Suprapubic skin (tissue), 4 donors: ENCODE data around the gene PRR15L.

ENCODE experiments used
- CTCF ChIP-seq, 2 donors: fragments of 200-600 bp in 1 of 2; fragments of 450-650 bp in 1 of 2; sonication (generic) in 1 of 2; IDR thresholded peaks; one replicate each; pipeline ENCODE4 v1.5.1; 2016 to 2019; ENCODE audit warnings: antibody characterized with exemption in 2 of 2, mild to moderate bottlenecking in 1 of 2, moderate library complexity in 1 of 2
- EP300 ChIP-seq: sonication (generic); formaldehyde crosslinking; IDR thresholded peaks from one replicate; pipeline ENCODE4 v1.6.1; 2017; ENCODE audit warnings: antibody characterized with exemption
- POLR2A ChIP-seq, 2 donors: fragments of 450-650 bp; IDR thresholded peaks; one replicate each; pipeline ENCODE4 v1.6.1; 2017; ENCODE audit warnings: antibody characterized with exemption in 2 of 2, mild to moderate bottlenecking in 2 of 2, moderate library complexity in 2 of 2
- POLR2AphosphoS5 ChIP-seq, 3 donors: sonication (generic); formaldehyde crosslinking; IDR thresholded peaks; one replicate each; pipeline ENCODE4 v1.6.1; 2017; ENCODE audit warnings: antibody characterized with exemption in 3 of 3

GRCh38 chr17:47915776-47916398 is 41.8 kb downstream of the PRR15L start:
- no peak for TF ChIP-seq CTCF (IDR thresholded peaks at IDR 0.05)
- TF ChIP-seq POLR2AphosphoS5 (IDR thresholded peaks at IDR 0.05) = no peak
- no peak for TF ChIP-seq POLR2A (IDR thresholded peaks at IDR 0.05)
- no peak for TF ChIP-seq EP300
